Liver (tissue), 9 donors: ENCODE measurements around the gene GCDH. TPM values are rescaled to one million over a fixed set of nuclear protein-coding genes. Genes with fewer than 3 reads are reported as not detected.

Experiments used
- DNase-seq: peaks from one replicate; pipeline ENCODE4 v3.0.0-alpha.2; 2017; ENCODE audit warnings: low spot score
- H3K27ac ChIP-seq, 2 donors: one replicate each; pipeline ENCODE4 v1.7.0; 2013; ENCODE audit warnings: inconsistent platforms in 2 of 2, low read length in 2 of 2, control low read depth in 1 of 2, low read depth in 1 of 2, mild to moderate bottlenecking in 1 of 2
- H3K27me3 ChIP-seq, 4 donors: one replicate each; pipeline versions ENCODE4 v1.6.1 to v1.7.0; 2013; ENCODE audit warnings: low read length in 3 of 4, inconsistent platforms in 1 of 4, mild to moderate bottlenecking in 1 of 4, moderate library complexity in 1 of 4; ENCODE audit not compliant: control insufficient read depth in 4 of 4, insufficient read depth in 4 of 4
- H3K36me3 ChIP-seq, 4 donors: one replicate each; pipeline versions ENCODE4 v1.6.1 to v1.7.0; 2013; ENCODE audit warnings: low read length in 3 of 4, mild to moderate bottlenecking in 3 of 4, low read depth in 1 of 4, moderate library complexity in 1 of 4; ENCODE audit not compliant: control insufficient read depth in 4 of 4, insufficient read depth in 3 of 4
- H3K4me1 ChIP-seq, 4 donors: one replicate each; pipeline versions ENCODE4 v1.6.1 to v1.7.0; 2013; ENCODE audit warnings: low read length in 3 of 4, mild to moderate bottlenecking in 3 of 4, moderate library complexity in 1 of 4; ENCODE audit not compliant: control insufficient read depth in 4 of 4, insufficient read depth in 4 of 4
- H3K4me3 ChIP-seq, 3 donors: one replicate each; pipeline versions ENCODE4 v1.6.1 to v1.7.0; 2013; ENCODE audit warnings: low read length in 3 of 3, control low read depth in 1 of 3, low read depth in 1 of 3, mild to moderate bottlenecking in 1 of 3
- H3K9ac ChIP-seq, 2 donors: one replicate each; pipeline ENCODE4 v1.7.0; 2013; ENCODE audit warnings: low read length in 2 of 2, mild to moderate bottlenecking in 2 of 2, moderate library complexity in 2 of 2, control low read depth in 1 of 2, low read depth in 1 of 2
- H3K9me3 ChIP-seq, 4 donors: one replicate each; pipeline versions ENCODE4 v1.6.1 to v1.7.0; 2013; ENCODE audit warnings: low read length in 3 of 4; ENCODE audit not compliant: control insufficient read depth in 4 of 4
- ATF3 ChIP-seq: IDR thresholded peaks from 2 replicates; pipeline ENCODE4 v1.6.1; 2016; ENCODE audit warnings: antibody characterized with exemption
- CTCF ChIP-seq: fragments of 150-350 bp; IDR thresholded peaks from 2 replicates; pipeline ENCODE4 v1.5.1; 2017; ENCODE audit warnings: improper control_type of control experiment, low read depth, low read length; ENCODE audit not compliant: missing input control
- EGR1 ChIP-seq, 2 donors: IDR thresholded peaks; 2 replicates each; pipeline ENCODE4 v1.6.1; 2016 to 2018; ENCODE audit warnings: antibody characterized with exemption in 2 of 2, low read depth in 2 of 2
- FOXA1 ChIP-seq: IDR thresholded peaks from 2 replicates; pipeline ENCODE4 v1.6.1; 2016; ENCODE audit warnings: antibody characterized with exemption
- FOXA2 ChIP-seq: IDR thresholded peaks from 2 replicates; pipeline ENCODE4 v1.6.1; 2016; ENCODE audit warnings: antibody characterized with exemption
- GABPA ChIP-seq, 2 donors: IDR thresholded peaks in 1 of 2; conservative IDR thresholded peaks in 1 of 2; 2 replicates each; pipeline ENCODE4 v1.6.1; 2016; ENCODE audit warnings: antibody characterized with exemption in 2 of 2, mild to moderate bottlenecking in 1 of 2, moderate library complexity in 1 of 2
- HNF4A ChIP-seq, 2 donors: conservative IDR thresholded peaks; 2 replicates each; pipeline ENCODE4 v1.6.1; 2016; ENCODE audit warnings: antibody characterized with exemption in 2 of 2, mild to moderate bottlenecking in 2 of 2
- HNF4G ChIP-seq: IDR thresholded peaks from 2 replicates; pipeline ENCODE4 v1.6.1; 2016; ENCODE audit warnings: antibody characterized with exemption
- JUND ChIP-seq, 2 donors: IDR thresholded peaks; 2 replicates each; pipeline ENCODE4 v1.6.1; 2016; ENCODE audit warnings: antibody characterized with exemption in 2 of 2
- MAX ChIP-seq: IDR thresholded peaks from 2 replicates; pipeline ENCODE4 v1.6.1; 2016; ENCODE audit warnings: antibody characterized with exemption
- NR2F2 ChIP-seq: IDR thresholded peaks from 2 replicates; pipeline ENCODE4 v1.6.1; 2016; ENCODE audit warnings: antibody characterized with exemption
- REST ChIP-seq: IDR thresholded peaks from 2 replicates; pipeline ENCODE4 v1.6.1; 2016; ENCODE audit warnings: antibody characterized with exemption, mild to moderate bottlenecking
- SP1 ChIP-seq: IDR thresholded peaks from 2 replicates; pipeline ENCODE4 v1.6.1; 2018; ENCODE audit warnings: antibody characterized with exemption, mild to moderate bottlenecking
- TAF1 ChIP-seq: conservative IDR thresholded peaks from 2 replicates; pipeline ENCODE4 v1.6.1; 2016; ENCODE audit warnings: antibody characterized with exemption, mild to moderate bottlenecking
- YY1 ChIP-seq: IDR thresholded peaks from 2 replicates; pipeline ENCODE4 v1.6.1; 2016; ENCODE audit warnings: antibody characterized with exemption, mild to moderate bottlenecking
- ZBTB33 ChIP-seq: IDR thresholded peaks from 2 replicates; pipeline ENCODE4 v1.6.1; 2016; ENCODE audit warnings: antibody characterized with exemption
- WGBS: extraction: QIAGEN DNeasy Blood & Tissue Kit; methylation state at CpG from one replicate; pipeline ENCODE4 v1.1.7; 2013; 5-methylcytosine and 5-hydroxymethylcytosine counted together
- polyA plus RNA-seq, 2 donors: library from polyadenylated mRNA; stranded (reverse) in 1 of 2; unstranded in 1 of 2; fragments of 200-250 nt in 1 of 2; fragments of >200 nt in 1 of 2; fragmentation: Nextera tagmentation in 1 of 2; extraction: Ambion mirVana in 1 of 2; gene quantifications; one replicate each; pipeline versions ENCODE4 v1.2.1 to v1.2.3, GENCODE V29; 2013 to 2015
- total RNA-seq, 2 donors: library from RNA; depleted of rRNA; stranded (reverse); fragments of >200 nt; gene quantifications; one replicate each; pipeline ENCODE4 v1.2.3, GENCODE V29; 2014
- donor health status: healthy.
- donor health status: healthy.
- donor health status: healthy.
- donor health status: healthy.
- donor health status: healthy.

GCDH gene
- total and polyA plus RNA-seq, 4 donors = 65.8 to 118 (median 78.1) TPM

GRCh38 chr19:12922959-12923358 lies 32.0 kb downstream of the GCDH start:
- Histone ChIP-seq H3K9ac (no peak overlapping the region), H3K36me3 (peaks cover 21 to 44% (median 32%) of the 10 kb centered on the region in 4 donors), H3K4me1 (peaks cover 0 to 5% (median 3%) of the 10 kb centered on the region in 4 donors), H3K9me3 (no peaks in the 10 kb centered on the region), H3K4me3 (no peak overlapping the region), H3K27me3 (no peaks in the 10 kb centered on the region), H3K27ac (no peak overlapping the region)
- no peak for TF ChIP-seq JUND (IDR thresholded peaks at IDR 0.05)
- no peak for TF ChIP-seq REST
- TF ChIP-seq HNF4G = no peak
- TF ChIP-seq EGR1 (IDR thresholded peaks at IDR 0.05; ENCODE audit: low read depth in 2 of 2) = no peak
- TF ChIP-seq HNF4A (conservative IDR thresholded peaks at IDR 0.05) = no peak
- no peak for TF ChIP-seq FOXA2
- no peak for TF ChIP-seq SP1
- TF ChIP-seq FOXA1 = no peak
- TF ChIP-seq TAF1 = no peak
- no peak for TF ChIP-seq NR2F2
- no peak for TF ChIP-seq ATF3
- TF ChIP-seq ZBTB33 = no peak
- no peak for TF ChIP-seq GABPA (IDR thresholded peaks at IDR 0.05 in 1 of 2, conservative IDR thresholded peaks at IDR 0.05 in 1 of 2)
- no peak for TF ChIP-seq MAX
- no peak for TF ChIP-seq YY1
- DNase-seq = no peak
- 98% methylated on average over 4 of the region's 4 CpGs for WGBS

- Histone ChIP-seq H3K4me1 (no peaks in the 10 kb centered on the region), H3K27me3 (no peaks in the 10 kb centered on the region), H3K9ac (no peak overlapping the region), H3K9me3 (no peaks in the 10 kb centered on the region), H3K36me3 (peaks cover 26 to 59% (median 45%) of the 10 kb centered on the region in 4 donors), H3K27ac (no peak overlapping the region), H3K4me3 (no peak overlapping the region)
- TF ChIP-seq CTCF = no peak
- TF ChIP-seq SP1 = no peak
- DNase-seq = no peak
- 97% methylated on average over 29 of the region's 29 CpGs for WGBS
Measured at GRCh38 chr19:12924621-12925310, 33.8 kb downstream of the GCDH start.
